Measurements from ENCODE around the gene GPC1.

The GPC1 gene

DNA sequence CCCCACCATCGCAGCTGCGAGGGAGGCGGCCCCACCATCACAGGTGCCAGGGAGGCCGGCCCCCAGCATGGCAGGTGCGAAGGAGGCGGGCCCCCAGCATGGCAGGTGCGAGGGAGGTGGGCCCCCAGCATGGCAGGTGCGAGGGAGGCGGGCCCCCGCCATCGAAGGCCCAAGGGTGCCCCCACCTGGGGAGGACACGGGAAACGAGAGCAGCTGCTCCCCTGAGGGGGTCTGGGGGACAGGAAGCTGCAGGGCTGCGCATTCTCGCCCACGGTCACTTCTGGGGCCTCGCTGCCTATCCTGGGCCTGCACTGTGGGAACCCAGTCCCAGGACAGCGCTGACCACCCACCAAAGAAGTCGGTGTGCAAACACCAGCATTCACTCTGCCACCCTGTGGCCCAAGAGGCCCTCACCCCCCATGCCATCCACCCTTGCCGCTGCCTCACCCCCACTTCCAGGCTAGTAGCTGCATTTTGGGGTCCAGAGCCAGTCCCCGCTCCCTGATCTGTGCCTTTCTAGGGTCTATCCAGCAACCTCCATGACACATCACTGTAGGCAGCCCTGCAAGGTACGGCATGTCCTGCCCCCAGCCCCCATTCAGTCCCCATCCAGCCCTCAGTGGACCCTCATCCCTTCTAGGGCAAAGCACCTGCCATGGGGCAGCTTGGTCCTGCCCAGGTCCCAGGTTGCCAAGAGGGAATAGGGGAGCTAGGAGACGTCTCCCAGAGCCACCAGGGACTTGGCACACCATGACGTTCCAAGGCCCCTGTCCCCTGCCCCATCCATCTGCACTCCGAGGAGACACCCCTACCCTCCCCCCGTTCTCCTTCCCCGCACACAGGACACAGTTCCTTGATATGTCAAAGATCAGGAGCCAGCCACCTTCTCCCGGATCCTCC, 24.0 kb upstream of the GPC1 start:
- TF ChIP-seq, protein P1, sequence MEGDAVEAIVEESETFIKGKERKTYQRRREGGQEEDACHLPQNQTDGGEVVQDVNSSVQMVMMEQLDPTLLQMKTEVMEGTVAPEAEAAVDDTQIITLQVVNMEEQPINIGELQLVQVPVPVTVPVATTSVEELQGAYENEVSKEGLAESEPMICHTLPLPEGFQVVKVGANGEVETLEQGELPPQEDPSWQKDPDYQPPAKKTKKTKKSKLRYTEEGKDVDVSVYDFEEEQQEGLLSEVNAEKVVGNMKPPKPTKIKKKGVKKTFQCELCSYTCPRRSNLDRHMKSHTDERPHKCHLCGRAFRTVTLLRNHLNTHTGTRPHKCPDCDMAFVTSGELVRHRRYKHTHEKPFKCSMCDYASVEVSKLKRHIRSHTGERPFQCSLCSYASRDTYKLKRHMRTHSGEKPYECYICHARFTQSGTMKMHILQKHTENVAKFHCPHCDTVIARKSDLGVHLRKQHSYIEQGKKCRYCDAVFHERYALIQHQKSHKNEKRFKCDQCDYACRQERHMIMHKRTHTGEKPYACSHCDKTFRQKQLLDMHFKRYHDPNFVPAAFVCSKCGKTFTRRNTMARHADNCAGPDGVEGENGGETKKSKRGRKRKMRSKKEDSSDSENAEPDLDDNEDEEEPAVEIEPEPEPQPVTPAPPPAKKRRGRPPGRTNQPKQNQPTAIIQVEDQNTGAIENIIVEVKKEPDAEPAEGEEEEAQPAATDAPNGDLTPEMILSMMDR (IDR thresholded peaks at IDR 0.05; ENCODE audit: insufficient read depth, missing control alignments), result no peak
- DNase-seq (ENCODE audit: insufficient read length, low spot score) (no peak), FAIRE-seq (no peak)

DNA sequence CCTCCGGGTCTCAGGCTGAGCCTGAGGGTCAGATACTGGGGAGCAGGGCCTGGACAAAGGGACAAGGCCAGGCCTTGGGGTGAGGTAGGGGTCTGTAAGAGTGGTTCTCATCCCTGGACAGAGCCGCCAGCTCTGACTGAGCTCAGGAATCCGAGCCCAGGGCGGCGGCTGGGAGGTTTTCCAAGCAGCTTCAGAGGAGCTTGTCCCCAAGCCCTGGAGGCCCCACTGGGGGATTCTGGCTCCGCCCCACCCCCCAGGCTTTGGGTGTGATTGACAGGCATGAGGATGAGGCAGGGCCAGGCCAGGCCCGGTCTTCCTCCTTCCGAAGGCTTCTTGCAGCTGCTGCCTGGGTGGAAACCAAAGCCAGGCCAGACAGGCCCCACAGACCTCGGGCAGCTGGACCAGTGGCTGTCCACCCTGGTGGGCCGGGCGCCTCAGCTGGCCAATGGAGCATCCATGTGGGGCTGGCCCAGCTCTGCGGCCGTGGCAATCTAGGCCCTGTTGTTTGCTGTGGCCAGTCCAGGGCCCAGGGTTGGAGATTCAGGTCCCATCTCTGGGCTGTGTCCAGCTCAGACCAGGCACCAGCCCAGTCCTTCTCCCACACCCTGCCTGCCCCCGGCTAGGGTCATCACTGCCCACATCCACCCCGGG, 23.1 kb upstream of the GPC1 start:
- DNase-seq (ENCODE audit: insufficient read length, low spot score) (no peak), FAIRE-seq (no peak)
- TF ChIP-seq, protein P1 (IDR thresholded peaks at IDR 0.05; ENCODE audit: insufficient read depth, missing control alignments), result no peak

DNA sequence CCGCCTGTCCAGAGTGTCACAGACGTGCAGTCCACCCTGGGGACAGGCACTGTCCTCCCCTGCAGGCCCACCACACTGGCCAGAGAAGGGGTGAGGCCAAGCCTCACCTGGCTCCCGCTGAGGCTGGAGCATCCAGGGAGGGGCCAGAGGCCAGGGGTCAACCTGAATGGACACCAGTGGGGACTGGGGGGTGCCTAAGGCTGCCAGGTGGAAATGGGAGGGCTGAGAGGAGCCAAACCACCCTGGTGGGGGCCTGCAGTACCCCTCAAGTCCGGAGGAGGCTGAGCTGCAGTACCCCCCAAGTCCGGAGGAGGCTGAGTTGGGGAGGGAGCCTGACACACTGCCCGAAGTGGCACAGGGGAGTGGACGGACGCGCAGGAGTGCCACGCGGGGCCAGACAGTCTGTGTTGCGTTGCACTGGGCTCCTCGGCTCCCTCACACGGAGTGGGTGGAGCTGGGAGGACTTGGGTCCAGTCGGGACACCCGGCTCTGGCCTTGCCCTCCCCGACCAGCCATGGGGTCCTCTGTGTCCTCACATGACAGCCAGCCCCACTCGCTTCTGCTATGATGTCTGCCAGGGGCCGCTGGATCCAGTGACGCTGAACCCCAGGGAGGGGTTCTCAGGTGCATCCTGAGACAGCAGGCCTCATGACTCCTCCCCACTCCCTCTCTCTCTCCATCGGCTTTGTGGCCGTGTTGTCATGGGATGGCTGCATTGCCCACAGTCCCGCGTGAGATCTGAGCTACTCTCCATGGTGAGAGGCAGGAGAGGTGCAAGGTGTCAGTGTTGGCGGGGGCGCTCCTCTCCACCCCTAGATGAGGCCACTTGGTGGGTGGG, 22.3 kb upstream of the GPC1 start:
- TF ChIP-seq, protein P1 (IDR thresholded peaks at IDR 0.05; ENCODE audit: insufficient read depth, missing control alignments), result no peak
- no peak for DNase-seq (ENCODE audit: insufficient read length, low spot score)
- no peak for FAIRE-seq

DNA sequence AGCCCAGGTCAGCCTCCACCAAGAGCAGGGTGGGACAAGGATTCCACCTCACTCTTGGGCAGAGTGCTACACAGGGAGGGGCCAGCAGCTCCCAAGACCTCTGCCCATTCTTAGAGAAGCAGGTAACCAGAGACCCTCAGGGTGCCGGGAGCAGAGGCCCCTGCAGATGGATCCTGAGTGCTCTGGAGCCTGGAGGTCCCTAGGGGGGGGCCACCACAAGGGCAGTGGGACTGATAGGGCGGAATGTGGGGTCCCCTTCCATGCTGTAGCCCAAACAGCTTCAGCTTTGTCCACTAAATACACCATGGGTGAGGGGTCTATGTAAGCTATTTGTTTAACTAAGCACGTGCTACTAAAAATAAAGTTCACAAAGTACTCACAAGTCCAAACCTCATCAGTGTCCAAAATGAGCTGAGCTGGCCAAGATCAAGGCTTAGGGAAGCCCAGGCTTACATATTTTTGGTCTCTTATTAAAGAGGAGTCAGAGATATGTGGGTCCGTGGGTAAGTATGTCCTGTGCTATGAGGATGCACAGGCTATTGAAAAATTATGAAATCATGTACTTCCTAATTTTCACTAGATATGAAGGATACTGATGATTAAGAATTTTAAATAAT, 21.5 kb upstream of the GPC1 start:
- DNase-seq (ENCODE audit: insufficient read length, low spot score) (no peak), FAIRE-seq (no peak)
- TF ChIP-seq, protein P1 (IDR thresholded peaks at IDR 0.05; ENCODE audit: insufficient read depth, missing control alignments), result no peak

DNA sequence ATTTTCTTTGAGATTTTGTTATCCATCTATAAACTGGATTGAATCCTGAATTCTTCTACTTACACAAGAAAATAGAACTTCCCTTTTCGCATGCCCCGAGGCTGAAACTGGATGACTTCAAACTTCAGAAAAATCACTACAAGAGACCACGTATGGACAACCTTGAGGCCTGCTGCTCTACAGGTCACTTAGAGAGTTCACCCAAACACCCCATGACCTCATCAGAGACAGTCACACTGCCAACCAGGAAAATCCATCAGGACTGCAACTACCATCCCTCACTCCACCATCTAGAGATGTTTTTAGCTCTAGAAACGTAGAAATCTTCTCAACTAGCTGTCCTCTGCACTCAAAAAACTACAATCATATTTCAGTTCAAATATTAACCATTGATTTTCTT, 18.6 kb upstream of the GPC1 start:
- TF ChIP-seq, protein P1 (IDR thresholded peaks at IDR 0.05; ENCODE audit: insufficient read depth, missing control alignments), result no peak
- no peak for FAIRE-seq
- DNase-seq (ENCODE audit: insufficient read length, low spot score), result no peak

DNA sequence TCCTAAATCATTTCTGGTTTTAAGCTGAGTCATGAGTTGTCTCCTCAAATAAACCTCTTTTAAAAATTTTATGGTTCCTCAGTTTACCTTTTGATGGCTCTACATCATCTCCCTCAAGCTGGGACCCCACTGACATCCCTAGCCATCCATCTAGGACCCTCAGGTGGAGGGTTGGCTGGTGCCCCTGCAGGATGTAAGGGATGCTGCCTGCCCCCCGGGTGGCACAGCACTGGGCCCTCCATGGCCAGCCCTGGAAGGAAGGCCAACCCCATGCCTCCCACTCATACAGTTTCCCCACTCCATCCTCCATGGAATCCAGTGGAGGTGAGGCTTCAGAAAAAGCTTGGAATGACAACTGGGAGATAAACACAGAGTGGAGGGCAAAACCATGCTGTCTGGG, 17.2 kb upstream of the GPC1 start:
- DNase-seq (ENCODE audit: insufficient read length, low spot score) (no peak), FAIRE-seq (no peak)
- TF ChIP-seq, protein P1 (IDR thresholded peaks at IDR 0.05; ENCODE audit: insufficient read depth, missing control alignments), result no peak

Measured in D721Med (cell line).